ENCODE data around the gene ATP6V1G3.
"Not testable (repeated sequence)": the region's sequence is repeated elsewhere in the genome, so short reads cannot be mapped to it uniquely, and the experiment has no call there.

Gene ATP6V1G3

GRCh38 chr1:198540580-198540979 is at the start of gene ATP6V1G3:
TSS of gene ATP6V1G3 (minus strand) at chr1:198540680. CDS start at chr1:198540650, 30 bp downstream.
- Histone ChIP-seq H3K27me3 (ENCODE audit: insufficient read depth, low read length) (no peaks in the 10 kb centered on the region), H2AFZ (ENCODE audit: low read length) (no peak within 1 kb of the TSS), H3K4me2 (ENCODE audit: low read length) (peak within 1 kb of the TSS; percentile 78; the same call in 1 of the 2 replicates), H3K9me2 (ENCODE audit: low read depth, low read length) (no peaks in the 10 kb centered on the region), H3K4me1 (ENCODE audit: insufficient read depth, low read length, severe bottlenecking) (peaks cover 90% of the 10 kb centered on the region), H3K9ac (ENCODE audit: low read length) (peak within 1 kb of the TSS; percentile 71; the same call in 1 of the 2 replicates), H3K79me2 (ENCODE audit: insufficient read depth, low read length) (peaks cover 3% of the 10 kb centered on the region; the same call in 1 of the 2 replicates), H4K20me1 (ENCODE audit: insufficient read depth, low read length) (no peaks in the 10 kb centered on the region), H3K9me3 (ENCODE audit: low read length) (no peaks in the 10 kb centered on the region), H3K36me3 (ENCODE audit: insufficient read depth, low read length) (0 out of 2 replicates have a peak, but pooled peaks cover 3% of the 10 kb centered on the region), H3K4me3 (ENCODE audit: low read depth, low read length, poor library complexity, severe bottlenecking) (peak within 1 kb of the TSS; percentile 9), H3K27ac (ENCODE audit: low read depth, low read length, poor library complexity, severe bottlenecking) (peak within 1 kb of the TSS; percentile 92), H3F3A (ENCODE audit: insufficient read depth, low read length) (no peaks in the 10 kb centered on the region)
- TF ChIP-seq CTCF (IDR thresholded peaks at IDR 0.05; ENCODE audit: low read length) (no peak), EZH2 (IDR thresholded peaks at IDR 0.05; ENCODE audit: borderline replicate concordance, low read length) (no peak)

GRCh38 chr1:198588845-198589244 is 48.4 kb upstream of the ATP6V1G3 start:
- Histone ChIP-seq H3K27me3 (ENCODE audit: insufficient read depth, low read length) (no peaks in the 10 kb centered on the region), H4K20me1 (ENCODE audit: insufficient read depth, low read length) (no peaks in the 10 kb centered on the region), H3F3A (ENCODE audit: insufficient read depth, low read length) (peaks cover 4% of the 10 kb centered on the region), H3K4me3 (ENCODE audit: low read depth, low read length, poor library complexity, severe bottlenecking) (no peak overlapping the region), H2AFZ (ENCODE audit: low read length) (no peak overlapping the region), H3K36me3 (ENCODE audit: insufficient read depth, low read length) (peaks cover 20% of the 10 kb centered on the region), H3K79me2 (ENCODE audit: insufficient read depth, low read length) (no peaks in the 10 kb centered on the region), H3K9me3 (ENCODE audit: low read length) (peaks cover 27% of the 10 kb centered on the region), H3K4me2 (ENCODE audit: low read length) (no peak overlapping the region), H3K9ac (ENCODE audit: low read length) (no peak overlapping the region), H3K27ac (ENCODE audit: low read depth, low read length, poor library complexity, severe bottlenecking) (no peak overlapping the region), H3K9me2 (ENCODE audit: low read depth, low read length) (no peaks in the 10 kb centered on the region), H3K4me1 (ENCODE audit: insufficient read depth, low read length, severe bottlenecking) (no peaks in the 10 kb centered on the region)
- TF ChIP-seq EZH2 (IDR thresholded peaks at IDR 0.05; ENCODE audit: borderline replicate concordance, low read length) (no peak), CTCF (IDR thresholded peaks at IDR 0.05; ENCODE audit: low read length) (no peak)

GRCh38 chr1:198584163-198584562 is 43.7 kb upstream of the ATP6V1G3 start:
- Histone ChIP-seq H3K27ac (ENCODE audit: low read depth, low read length, poor library complexity, severe bottlenecking) (no peak overlapping the region), H3K79me2 (ENCODE audit: insufficient read depth, low read length) (no peaks in the 10 kb centered on the region), H3K9me3 (ENCODE audit: low read length) (peaks cover 17% of the 10 kb centered on the region), H3K4me1 (ENCODE audit: insufficient read depth, low read length, severe bottlenecking) (no peaks in the 10 kb centered on the region), H4K20me1 (ENCODE audit: insufficient read depth, low read length) (no peaks in the 10 kb centered on the region), H3K9ac (ENCODE audit: low read length) (no peak overlapping the region), H3F3A (ENCODE audit: insufficient read depth, low read length) (no peaks in the 10 kb centered on the region), H3K4me2 (ENCODE audit: low read length) (no peak overlapping the region), H3K36me3 (ENCODE audit: insufficient read depth, low read length) (peaks cover 19% of the 10 kb centered on the region), H3K4me3 (ENCODE audit: low read depth, low read length, poor library complexity, severe bottlenecking) (no peak overlapping the region), H3K27me3 (ENCODE audit: insufficient read depth, low read length) (no peaks in the 10 kb centered on the region), H3K9me2 (ENCODE audit: low read depth, low read length) (no peaks in the 10 kb centered on the region), H2AFZ (ENCODE audit: low read length) (no peak overlapping the region)
- no peak for TF ChIP-seq EZH2 (IDR thresholded peaks at IDR 0.05; ENCODE audit: borderline replicate concordance, low read length)
- no peak for TF ChIP-seq CTCF (IDR thresholded peaks at IDR 0.05; ENCODE audit: low read length)

GRCh38 chr1:198583209-198583802 is 42.8 kb upstream of the ATP6V1G3 start:
- H3K79me2 ChIP-seq (ENCODE audit: insufficient read depth, low read length); H3K9me3 ChIP-seq (ENCODE audit: low read length); H4K20me1 ChIP-seq (ENCODE audit: insufficient read depth, low read length); H3K9ac ChIP-seq (ENCODE audit: low read length); H3K4me1 ChIP-seq (ENCODE audit: insufficient read depth, low read length, severe bottlenecking); H3K4me3 ChIP-seq (ENCODE audit: low read depth, low read length, poor library complexity, severe bottlenecking); H3K27me3 ChIP-seq (ENCODE audit: insufficient read depth, low read length); H3K4me2 ChIP-seq (ENCODE audit: low read length); H3F3A ChIP-seq (ENCODE audit: insufficient read depth, low read length); H3K9me2 ChIP-seq (ENCODE audit: low read depth, low read length); H2AFZ ChIP-seq (ENCODE audit: low read length); H3K27ac ChIP-seq (ENCODE audit: low read depth, low read length, poor library complexity, severe bottlenecking): not testable (repeated sequence)
- peaks cover 13% of the 10 kb centered on the region; the same call in 1 of the 2 replicates for H3K36me3 ChIP-seq (ENCODE audit: insufficient read depth, low read length)
